Panc1 (cell line): ENCODE data around the gene GRIP1.

Experiments
- CTCF ChIP-seq: fragments of 450-650 bp; IDR thresholded peaks from 2 replicates; pipeline ENCODE4 v1.5.1; 2017; ENCODE audit warnings: mild to moderate bottlenecking
- SIN3A ChIP-seq: IDR thresholded peaks from 2 replicates; pipeline ENCODE4 v1.6.1; 2012; ENCODE audit warnings: low read depth, mild to moderate bottlenecking, low read length, moderate library complexity, borderline replicate concordance; ENCODE audit not compliant: insufficient read depth
- TF ChIP-seq, protein P1 (sequence below), 2 experiments: IDR thresholded peaks; 2 replicates each; pipeline ENCODE4 v1.6.1; 2011 to 2012; ENCODE audit warnings: low read depth in 2 of 2, control low read depth in 1 of 2, low read length in 1 of 2, mild to moderate bottlenecking in 1 of 2, moderate library complexity in 1 of 2; ENCODE audit not compliant: insufficient read depth in 1 of 2

- TF ChIP-seq CTCF = no peak
- TF ChIP-seq, protein P1, sequence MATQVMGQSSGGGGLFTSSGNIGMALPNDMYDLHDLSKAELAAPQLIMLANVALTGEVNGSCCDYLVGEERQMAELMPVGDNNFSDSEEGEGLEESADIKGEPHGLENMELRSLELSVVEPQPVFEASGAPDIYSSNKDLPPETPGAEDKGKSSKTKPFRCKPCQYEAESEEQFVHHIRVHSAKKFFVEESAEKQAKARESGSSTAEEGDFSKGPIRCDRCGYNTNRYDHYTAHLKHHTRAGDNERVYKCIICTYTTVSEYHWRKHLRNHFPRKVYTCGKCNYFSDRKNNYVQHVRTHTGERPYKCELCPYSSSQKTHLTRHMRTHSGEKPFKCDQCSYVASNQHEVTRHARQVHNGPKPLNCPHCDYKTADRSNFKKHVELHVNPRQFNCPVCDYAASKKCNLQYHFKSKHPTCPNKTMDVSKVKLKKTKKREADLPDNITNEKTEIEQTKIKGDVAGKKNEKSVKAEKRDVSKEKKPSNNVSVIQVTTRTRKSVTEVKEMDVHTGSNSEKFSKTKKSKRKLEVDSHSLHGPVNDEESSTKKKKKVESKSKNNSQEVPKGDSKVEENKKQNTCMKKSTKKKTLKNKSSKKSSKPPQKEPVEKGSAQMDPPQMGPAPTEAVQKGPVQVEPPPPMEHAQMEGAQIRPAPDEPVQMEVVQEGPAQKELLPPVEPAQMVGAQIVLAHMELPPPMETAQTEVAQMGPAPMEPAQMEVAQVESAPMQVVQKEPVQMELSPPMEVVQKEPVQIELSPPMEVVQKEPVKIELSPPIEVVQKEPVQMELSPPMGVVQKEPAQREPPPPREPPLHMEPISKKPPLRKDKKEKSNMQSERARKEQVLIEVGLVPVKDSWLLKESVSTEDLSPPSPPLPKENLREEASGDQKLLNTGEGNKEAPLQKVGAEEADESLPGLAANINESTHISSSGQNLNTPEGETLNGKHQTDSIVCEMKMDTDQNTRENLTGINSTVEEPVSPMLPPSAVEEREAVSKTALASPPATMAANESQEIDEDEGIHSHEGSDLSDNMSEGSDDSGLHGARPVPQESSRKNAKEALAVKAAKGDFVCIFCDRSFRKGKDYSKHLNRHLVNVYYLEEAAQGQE (IDR thresholded peaks at IDR 0.05; ENCODE audit: insufficient read depth in 1 of 2, low read depth in 2 of 2, low read length in 1 of 2) = no peak
- no peak for TF ChIP-seq SIN3A
Measured at GRCh38 chr12:66329941-66330340, 348.9 kb downstream of the GRIP1 start.
